Measurements from ENCODE around the gene MGAT4A.
A peak's percentile ranks its signal among the peaks of the same experiment; 100 is the strongest.

Gene MGAT4A

GRCh38 chr2:98573426-98573825 lies 157.5 kb downstream of the MGAT4A start:
- no peak for DNase-seq (ENCODE audit: low spot score)

GRCh38 chr2:98572676-98573075 lies 158.3 kb downstream of the MGAT4A start:
- DNase-seq (ENCODE audit: low spot score) = no peak

- DNase-seq (ENCODE audit: low spot score) = no peak
Measured at GRCh38 chr2:98572211-98572610, 158.7 kb downstream of the MGAT4A start.

GRCh38 chr2:98571796-98572195 lies 159.1 kb downstream of the MGAT4A start:
- no peak for DNase-seq (ENCODE audit: low spot score)

- no peak for DNase-seq (ENCODE audit: low spot score)
Measured at GRCh38 chr2:98571121-98571701, 159.7 kb downstream of the MGAT4A start.

GRCh38 chr2:98570356-98570755 lies 160.6 kb downstream of the MGAT4A start:
- no peak for DNase-seq (ENCODE audit: low spot score)

GRCh38 chr2:98569915-98570314 lies 161.0 kb downstream of the MGAT4A start:
- no peak for DNase-seq (ENCODE audit: low spot score)

GRCh38 chr2:98569197-98569793 lies 161.6 kb downstream of the MGAT4A start:
- DNase-seq (ENCODE audit: low spot score) = peak; percentile 16

Data from SK-N-DZ (cell line).